GM20000 (cell line): Measurements from ENCODE around the gene CD86.

Source experiments
- DNase-seq: peaks from one replicate; pipeline ENCODE4 v3.0.0; 2012; ENCODE audit warnings: low spot score
- TF ChIP-seq, protein P1 (sequence below): IDR thresholded peaks from 2 replicates; pipeline ENCODE4 v1.5.1; 2012; ENCODE audit warnings: mild to moderate bottlenecking, control low read depth; ENCODE audit errors: extremely low read depth, missing control alignments

The CD86 gene

DNA sequence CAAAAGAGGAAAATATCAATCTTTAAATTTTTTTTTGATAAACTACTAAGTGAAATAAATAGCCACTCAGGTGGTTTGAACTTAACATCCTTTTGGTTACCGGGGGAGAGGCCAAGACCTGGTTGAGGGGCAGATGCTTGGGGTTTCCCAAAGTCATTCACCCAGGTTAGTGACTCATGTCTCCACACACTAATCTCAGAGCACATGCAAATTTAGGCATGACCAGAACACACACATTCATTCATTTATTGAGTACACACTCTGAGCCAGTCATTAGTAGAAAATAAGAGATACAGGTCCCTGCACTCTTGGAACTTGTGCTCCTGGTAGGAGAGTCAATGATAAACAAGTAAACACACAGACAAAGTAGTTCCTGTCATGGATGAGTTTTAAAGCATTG, 40.4 kb upstream of the CD86 start:
- peak; percentile 81 for DNase-seq
- TF ChIP-seq, protein P1, sequence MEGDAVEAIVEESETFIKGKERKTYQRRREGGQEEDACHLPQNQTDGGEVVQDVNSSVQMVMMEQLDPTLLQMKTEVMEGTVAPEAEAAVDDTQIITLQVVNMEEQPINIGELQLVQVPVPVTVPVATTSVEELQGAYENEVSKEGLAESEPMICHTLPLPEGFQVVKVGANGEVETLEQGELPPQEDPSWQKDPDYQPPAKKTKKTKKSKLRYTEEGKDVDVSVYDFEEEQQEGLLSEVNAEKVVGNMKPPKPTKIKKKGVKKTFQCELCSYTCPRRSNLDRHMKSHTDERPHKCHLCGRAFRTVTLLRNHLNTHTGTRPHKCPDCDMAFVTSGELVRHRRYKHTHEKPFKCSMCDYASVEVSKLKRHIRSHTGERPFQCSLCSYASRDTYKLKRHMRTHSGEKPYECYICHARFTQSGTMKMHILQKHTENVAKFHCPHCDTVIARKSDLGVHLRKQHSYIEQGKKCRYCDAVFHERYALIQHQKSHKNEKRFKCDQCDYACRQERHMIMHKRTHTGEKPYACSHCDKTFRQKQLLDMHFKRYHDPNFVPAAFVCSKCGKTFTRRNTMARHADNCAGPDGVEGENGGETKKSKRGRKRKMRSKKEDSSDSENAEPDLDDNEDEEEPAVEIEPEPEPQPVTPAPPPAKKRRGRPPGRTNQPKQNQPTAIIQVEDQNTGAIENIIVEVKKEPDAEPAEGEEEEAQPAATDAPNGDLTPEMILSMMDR = no peak

DNA sequence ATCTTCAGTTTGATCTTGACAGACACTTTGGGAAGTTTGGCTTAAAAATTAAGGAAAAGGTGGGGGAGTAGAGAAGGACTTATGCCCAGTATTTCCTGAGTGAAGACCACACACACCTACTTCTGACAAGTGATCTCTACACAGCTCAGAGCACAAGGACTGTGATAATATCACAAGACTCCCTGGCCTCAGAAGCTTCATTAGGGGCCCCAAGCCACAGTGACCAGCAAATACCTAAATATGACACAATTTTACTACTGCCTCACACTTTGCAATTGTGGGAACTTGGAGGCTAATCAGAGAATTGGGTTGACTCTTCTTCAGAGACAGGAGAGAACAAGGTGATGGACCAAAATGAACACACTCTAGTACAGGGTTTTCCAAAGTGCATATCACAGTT, 35.7 kb upstream of the CD86 start:
- TF ChIP-seq, protein P1 = no peak
- DNase-seq = peak; percentile 62

DNA sequence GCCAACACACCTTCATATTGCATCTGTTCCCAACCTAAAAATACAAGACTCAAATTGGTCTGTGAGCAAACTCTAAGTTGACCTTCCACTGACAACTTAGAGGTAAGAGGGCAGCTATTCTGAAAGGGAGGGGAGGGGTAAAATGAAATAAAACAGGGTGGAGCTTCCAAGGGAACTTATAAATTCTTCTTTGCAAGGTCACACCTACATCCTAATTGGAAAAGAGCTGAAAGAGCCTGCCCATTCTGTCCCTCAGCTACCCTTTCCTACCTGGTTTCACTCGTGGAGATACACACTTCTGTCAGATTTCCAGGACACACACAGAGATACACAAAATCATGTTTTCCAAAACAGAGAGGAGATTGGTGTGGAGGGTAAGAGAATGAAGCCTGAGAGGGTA, 34.1 kb upstream of the CD86 start:
- DNase-seq = no peak
- TF ChIP-seq, protein P1 = no peak

DNA sequence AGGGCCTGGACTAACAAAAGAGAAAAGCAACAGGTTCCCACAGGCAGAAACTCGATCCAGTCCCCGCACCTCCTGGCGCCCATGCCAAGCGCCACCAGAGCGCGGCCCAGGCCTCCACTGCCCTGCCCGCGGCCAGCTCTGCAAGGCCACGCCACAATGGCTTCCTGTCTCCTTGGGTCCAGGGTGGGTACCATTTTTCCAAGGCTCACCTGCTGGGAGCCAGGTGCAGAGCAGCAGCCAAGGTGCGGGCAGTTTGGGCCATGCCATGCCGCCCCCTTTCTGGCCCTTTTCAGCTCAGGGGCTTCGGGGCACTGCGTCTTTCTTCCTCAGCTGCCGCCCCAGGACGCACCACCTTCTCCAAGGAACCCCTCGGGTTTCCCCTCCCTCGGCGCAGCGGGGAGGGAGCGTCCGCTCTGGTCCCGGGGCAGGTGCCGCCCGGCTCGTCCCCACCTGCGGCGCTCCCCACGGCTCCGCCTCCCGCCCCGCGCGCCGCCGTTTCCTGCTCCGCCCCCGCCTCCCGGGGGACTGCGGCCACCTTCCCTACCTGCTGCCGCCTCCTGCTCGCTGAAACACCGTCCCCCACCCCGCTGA, 33.3 kb upstream of the CD86 start, which contains the start of gene ILDR1:
Gene ILDR1 (minus strand): TSS at position 437 of the 591 bp plus-strand sequence. CDS start 170 bp downstream, at position 267.
- peak; percentile 76 for DNase-seq

DNA sequence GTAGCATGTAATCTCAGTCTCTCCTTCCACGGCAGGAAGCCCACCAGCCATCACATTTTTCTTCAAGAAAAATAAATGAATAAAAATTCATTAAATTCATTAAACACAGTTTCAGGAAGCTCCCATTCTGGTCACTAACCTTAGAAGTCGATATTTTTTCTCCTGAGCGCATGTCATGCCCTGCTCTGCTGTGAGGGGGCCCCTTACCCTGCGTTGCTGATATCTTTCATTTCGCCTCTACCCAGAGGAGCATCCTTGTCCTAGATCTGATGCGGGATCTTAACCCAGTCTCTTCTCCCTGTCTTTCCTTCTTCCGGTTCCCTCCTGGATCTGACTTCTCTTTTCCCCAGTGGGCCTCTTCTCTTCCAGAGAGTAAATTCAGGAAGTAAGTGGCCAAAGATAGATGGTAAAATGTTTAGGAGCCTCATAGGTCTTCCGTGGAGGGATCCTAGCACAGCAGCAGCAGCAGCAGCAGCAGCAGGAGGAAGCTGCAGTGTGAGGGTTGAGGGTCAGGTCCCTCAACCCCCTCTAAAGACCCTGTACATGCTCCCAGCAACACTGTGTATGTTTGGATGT, 31.7 kb upstream of the CD86 start:
- no peak for DNase-seq
- TF ChIP-seq, protein P1 = no peak

More for the DNA sequence above, 33.3 kb upstream of the CD86 start, which contains the start of gene ILDR1:
- TF ChIP-seq, protein P1 = no peak

DNA sequence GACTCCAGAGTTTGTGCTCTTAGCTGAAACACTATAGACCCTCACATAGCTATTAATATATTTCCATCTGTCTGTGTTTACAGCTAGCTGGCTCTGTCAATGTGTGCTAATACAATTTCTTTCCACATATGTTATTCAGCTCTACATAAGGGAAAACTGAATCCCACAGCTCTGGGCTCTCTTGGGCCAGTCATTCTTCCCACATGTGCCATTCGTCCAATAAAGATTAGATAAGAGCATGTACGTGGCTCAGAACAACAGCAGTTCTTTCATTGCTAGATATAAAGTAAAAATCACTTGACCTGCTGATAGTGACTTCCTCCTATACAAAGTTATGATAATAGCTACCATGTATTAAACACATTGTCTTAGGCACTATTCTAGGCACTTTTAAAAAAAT, 30.4 kb upstream of the CD86 start:
- TF ChIP-seq, protein P1 = no peak
- DNase-seq = no peak

DNA sequence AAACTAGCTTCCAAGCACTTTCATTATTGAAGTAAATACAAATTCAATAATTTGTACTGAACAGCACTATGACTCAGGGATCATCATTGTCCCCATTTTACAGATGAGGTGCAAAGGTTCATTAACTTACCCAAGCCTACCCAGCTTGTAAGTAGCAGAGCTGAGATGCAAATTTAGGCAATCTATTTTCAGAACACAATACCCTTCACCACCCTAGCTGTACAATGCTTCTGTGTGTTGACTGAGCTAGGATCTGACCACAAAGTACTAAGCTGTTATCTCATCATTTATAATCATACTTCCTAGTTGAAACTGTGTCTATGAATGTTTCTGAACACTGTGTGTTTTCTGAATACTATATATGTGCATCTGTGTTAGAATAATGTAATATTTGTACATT, 29.9 kb upstream of the CD86 start:
- DNase-seq = peak; percentile 64
- TF ChIP-seq, protein P1 = no peak
